ENCODE measurements around the gene COL24A1.

DNA sequence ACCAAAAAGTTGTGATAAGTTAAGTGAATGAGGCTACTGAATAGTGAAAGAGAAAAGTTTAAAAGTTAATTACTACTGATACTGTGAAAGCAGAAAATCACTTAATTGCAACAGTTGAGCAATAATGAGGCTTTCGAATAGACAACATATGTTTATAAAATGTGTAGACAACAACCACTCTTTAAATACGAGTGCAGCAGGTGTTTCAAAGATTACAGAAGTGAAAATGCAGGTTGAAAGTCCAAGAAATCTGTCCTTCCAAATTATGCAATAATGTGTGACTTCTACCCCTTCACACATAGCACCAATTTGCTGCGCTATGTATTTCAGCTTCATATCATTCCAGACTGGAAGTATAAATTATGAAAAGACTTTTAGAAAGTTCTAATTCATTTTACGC, 213.0 kb downstream of the COL24A1 start:
- TF ChIP-seq CTCF (IDR thresholded peaks at IDR 0.05) (no peak), POLR2AphosphoS5 (IDR thresholded peaks at IDR 0.05) (no peak)

Measured in sigmoid colon (tissue), 4 donors.